WI38 (cell line): ENCODE data around the gene CFAP90.

Source experiments
- H3K4me3 ChIP-seq: 2 replicates; pipeline ENCODE4 v1.5.1; 2011; ENCODE audit warnings: low read depth, mild to moderate bottlenecking, control low read depth, low read length
- CTCF ChIP-seq: IDR thresholded peaks from 2 replicates; pipeline ENCODE4 v1.5.1; 2012; ENCODE audit warnings: low read depth, mild to moderate bottlenecking, control low read depth, low read length

CFAP90 gene

GRCh38 chr5:7795306-7795705 is 55.6 kb downstream of the CFAP90 start:
- TF ChIP-seq CTCF = no peak
- no peak overlapping the region for H3K4me3 ChIP-seq

- TF ChIP-seq CTCF = no peak
- H3K4me3 ChIP-seq = no peak overlapping the region
Measured at GRCh38 chr5:7794823-7795222, 56.1 kb downstream of the CFAP90 start.

DNA sequence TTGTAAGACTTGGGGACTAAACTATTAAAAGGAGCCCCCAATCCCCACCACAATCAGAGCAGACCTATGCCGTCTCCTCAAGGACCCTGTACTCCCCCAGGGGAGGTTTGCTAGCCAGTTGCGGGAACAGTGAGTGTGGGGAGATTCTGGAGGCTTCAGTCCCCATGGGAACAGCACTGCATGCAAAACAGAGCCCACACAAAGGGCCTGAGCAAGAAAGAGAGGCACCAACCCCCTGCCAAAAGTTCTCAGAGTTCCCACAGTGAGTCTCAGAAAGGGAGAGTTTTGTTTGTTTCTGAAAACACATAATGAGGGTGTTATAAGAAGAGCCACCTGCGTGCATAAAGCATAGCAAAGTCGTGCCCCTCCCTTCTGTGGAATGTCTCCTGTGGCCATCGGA is 56.6 kb downstream of the CFAP90 start:
- no peak overlapping the region for H3K4me3 ChIP-seq
- no peak for TF ChIP-seq CTCF

- no peak overlapping the region for H3K4me3 ChIP-seq
- no peak for TF ChIP-seq CTCF
Measured at GRCh38 chr5:7793895-7794294, 57.0 kb downstream of the CFAP90 start.

GRCh38 chr5:7789567-7789966 is 61.4 kb downstream of the CFAP90 start:
- no peak for TF ChIP-seq CTCF
- no peak overlapping the region for H3K4me3 ChIP-seq

- TF ChIP-seq CTCF = no peak
- no peak overlapping the region for H3K4me3 ChIP-seq
Measured at GRCh38 chr5:7787770-7788169, 63.2 kb downstream of the CFAP90 start.

GRCh38 chr5:7784683-7785380 is 66.1 kb downstream of the CFAP90 start:
- H3K4me3 ChIP-seq = no peak overlapping the region
- TF ChIP-seq CTCF = no peak
